GM12878 (cell line): ENCODE measurements around the gene SKAP1. TPM values are rescaled to one million over a fixed set of nuclear protein-coding genes. Genes with fewer than 3 reads are reported as not detected.

Experiments used
- ATAC-seq: fragments of 200-7000 bp; cut with Tn5 transposase; 3 replicates; pipeline ENCODE4 v1.9.1; 2020; ENCODE audit warnings: mild to moderate bottlenecking, moderate library complexity
- BruUV-seq: library from RNA; stranded (reverse); fragments of 400-500 nt; replicated peaks from 2 replicates; lab custom pipeline; 2021; lab: Mats Ljungman, UMichigan
- CTCF ChIA-PET: fragments of 300-600 bp; sonication (Branson Sonifier 250); formaldehyde crosslinking; extraction: SDS; loops from one replicate; lab custom pipeline; 2021; ENCODE audit warnings: inconsistent platforms; lab: Yijun Ruan, JAX
- POLR2A ChIA-PET: fragments of 350-600 bp; formaldehyde crosslinking; extraction: SDS; loops from one replicate; lab custom pipeline; 2021; ENCODE audit warnings: inconsistent platforms; lab: Charles Lee
- RAD21 ChIA-PET: fragments of 300-600 bp; sonication (Branson Sonifier 250); formaldehyde crosslinking; loops from one replicate; lab custom pipeline; 2023; ENCODE audit warnings: antibody characterized with exemption; ENCODE audit not compliant: unreplicated experiment; lab: Charles Lee
- SMC1A ChIA-PET: fragments of 300-600 bp; sonication (Branson Sonifier 250); formaldehyde crosslinking; loops from one replicate; lab custom pipeline; 2023; ENCODE audit not compliant: unreplicated experiment, uncharacterized antibody; lab: Charles Lee
- DNase-seq: peaks from one replicate; pipeline ENCODE4 v3.0.0-alpha.2; 2011; ENCODE audit warnings: low read depth, low spot score
- FAIRE-seq: peaks from 3 replicates; lab custom pipeline; 2011; peaks lifted over from hg19 to GRCh38; lab: Jason Lieb, UNC
- H2AFZ ChIP-seq: 2 replicates; pipeline ENCODE4 v1.6.0; 2011; ENCODE audit warnings: low read depth, low read length, control low read depth; ENCODE audit not compliant: control insufficient read depth
- H3K27ac ChIP-seq: 2 replicates; pipeline ENCODE4 v1.5.1; 2011; ENCODE audit warnings: control low read depth; ENCODE audit not compliant: control insufficient read depth, insufficient read depth
- H3K27me3 ChIP-seq, 2 experiments: replicated peaks in 1 of 2; 2 replicates each; pipeline versions ENCODE4 v1.6.0 to v1.6.1; 2011; ENCODE audit warnings: low read length in 1 of 2; ENCODE audit not compliant: control insufficient read depth in 2 of 2, insufficient read depth in 2 of 2
- H3K36me3 ChIP-seq, 2 experiments: 2 replicates each; pipeline ENCODE4 v1.5.1; 2011; ENCODE audit warnings: low read length in 1 of 2; ENCODE audit not compliant: control insufficient read depth in 2 of 2, insufficient read depth in 2 of 2
- H3K4me1 ChIP-seq: 2 replicates; pipeline ENCODE4 v1.6.1; 2011; ENCODE audit warnings: mild to moderate bottlenecking, low read length, moderate library complexity, mixed read lengths; ENCODE audit not compliant: control insufficient read depth, insufficient read depth
- H3K4me2 ChIP-seq: 2 replicates; pipeline ENCODE4 v1.6.0; 2011; ENCODE audit warnings: control low read depth; ENCODE audit not compliant: control insufficient read depth, insufficient read depth
- H3K4me3 ChIP-seq: fragments of 200-600 bp; sonication (generic); 2 replicates; pipeline ENCODE4 v1.5.1; 2016
- H3K79me2 ChIP-seq: 2 replicates; pipeline ENCODE4 v1.6.0; 2011; ENCODE audit warnings: low read length; ENCODE audit not compliant: control insufficient read depth, insufficient read depth
- H3K9ac ChIP-seq: 2 replicates; pipeline ENCODE4 v1.8.0; 2011; ENCODE audit warnings: low read length, control low read depth, mixed read lengths; ENCODE audit not compliant: control insufficient read depth, insufficient read depth
- H3K9me3 ChIP-seq: replicated peaks from 3 replicates; pipeline ENCODE4 v1.5.1; 2011; ENCODE audit warnings: mild to moderate bottlenecking, low read length; ENCODE audit not compliant: control insufficient read depth, insufficient read depth
- H4K20me1 ChIP-seq: 2 replicates; pipeline ENCODE4 v1.6.0; 2011; ENCODE audit not compliant: control insufficient read depth, insufficient read depth
- ATF7 ChIP-seq: fragments of 450-650 bp; IDR thresholded peaks from 2 replicates; pipeline ENCODE4 v1.6.1; 2016; ENCODE audit warnings: low read depth, mild to moderate bottlenecking
- BHLHE40 ChIP-seq, 2 experiments: fragments of 450-650 bp in 1 of 2; IDR thresholded peaks; 2 replicates each; pipeline ENCODE4 v1.6.1; 2011 to 2017; ENCODE audit warnings: low read depth in 2 of 2, borderline replicate concordance in 1 of 2, improper control_type of control experiment in 1 of 2, low read length in 1 of 2, mild to moderate bottlenecking in 1 of 2
- BMI1 ChIP-seq: fragments of 450-650 bp; IDR thresholded peaks from 2 replicates; pipeline ENCODE4 v1.6.1; 2016; ENCODE audit warnings: mild to moderate bottlenecking, moderate library complexity, borderline replicate concordance
- PAX5 ChIP-seq: IDR thresholded peaks from 2 replicates; pipeline ENCODE4 v1.6.1; 2011; ENCODE audit warnings: low read depth, low read length, borderline replicate concordance
- POU2F2 ChIP-seq: IDR thresholded peaks from 3 replicates; pipeline ENCODE4 v1.6.1; 2011; ENCODE audit warnings: low read depth, mild to moderate bottlenecking, low read length, borderline replicate concordance
- SIN3A ChIP-seq: IDR thresholded peaks from 2 replicates; pipeline ENCODE4 v1.6.1; 2012; ENCODE audit warnings: low read depth, low read length, improper control_type of control experiment
- WGBS: methylation state at CpG from one replicate; pipeline ENCODE4 v1.1.6; 2016; ENCODE audit warnings: low lambda C conversion rate; ENCODE audit not compliant: insufficient replicate concordance, insufficient coverage; ENCODE audit errors: missing lambda C conversion rate; 5-methylcytosine and 5-hydroxymethylcytosine counted together
- in situ Hi-C: fragments of 300-500 bp; cut with MboI; formaldehyde crosslinking; loops from 9 replicates; pipeline ENCODE4 v1.14.3; 2018; ENCODE audit warnings: mixed read lengths
- intact Hi-C: fragments of 100-400 bp; cut with micrococcal nuclease; formaldehyde crosslinking; loops from one replicate; pipeline ENCODE4 v1.14.2; 2022; ENCODE audit not compliant: unreplicated experiment
- polyA plus RNA-seq, 11 experiments: library from polyadenylated mRNA; depleted of rRNA in 4 of 11; unstranded in 6 of 11; stranded (reverse) in 5 of 11; fragments of >200 nt; fragmentation: Nextera tagmentation in 4 of 11; fragmentation: Illumina TruSeq in 1 of 11; extraction: Ambion mirVana in 4 of 11; extraction: Trizol in 1 of 11; gene quantifications; 1 replicate in 1 of 11; 2 replicates in 10 of 11; pipeline versions ENCODE4 v1.2.1 to v1.2.3, GENCODE V29; 2011 to 2016; ENCODE audit warnings: inconsistent platforms in 2 of 11, missing spikeins in 2 of 11, low read depth in 1 of 11
- total RNA-seq, 4 experiments: library from RNA; depleted of rRNA in 3 of 4; stranded (reverse); fragments of >200 nt in 3 of 4; fragmentation: Illumina TruSeq in 1 of 4; extraction: Trizol in 1 of 4; gene quantifications; 2 replicates each; pipeline versions ENCODE4 v1.2.1 to v1.2.3, GENCODE V29; 2013 to 2021
- TF ChIP-seq, protein P1 (sequence below): IDR thresholded peaks from 2 replicates; pipeline ENCODE4 v1.6.1; 2011; ENCODE audit warnings: borderline replicate concordance, low read depth, mild to moderate bottlenecking, moderate library complexity, mixed read lengths, low read length; ENCODE audit not compliant: insufficient read depth; ENCODE audit errors: extremely low read length
- TF ChIP-seq, protein P2 (sequence below): fragments of 150-350 bp; IDR thresholded peaks from 2 replicates; pipeline ENCODE4 v1.6.1; 2016; ENCODE audit warnings: low read depth, low read length
- TF ChIP-seq, protein P3 (sequence below): fragments of 150-350 bp; IDR thresholded peaks from 2 replicates; pipeline ENCODE4 v1.6.1; 2014; ENCODE audit warnings: mild to moderate bottlenecking, low read depth, low read length

The SKAP1 gene
- total and polyA plus RNA-seq, 10 of the 15 experiments (the other 5 are each of a cell fraction or from before 2014, with no cell fraction given): 17.1 to 97.6 (median 35.9) TPM

DNA sequence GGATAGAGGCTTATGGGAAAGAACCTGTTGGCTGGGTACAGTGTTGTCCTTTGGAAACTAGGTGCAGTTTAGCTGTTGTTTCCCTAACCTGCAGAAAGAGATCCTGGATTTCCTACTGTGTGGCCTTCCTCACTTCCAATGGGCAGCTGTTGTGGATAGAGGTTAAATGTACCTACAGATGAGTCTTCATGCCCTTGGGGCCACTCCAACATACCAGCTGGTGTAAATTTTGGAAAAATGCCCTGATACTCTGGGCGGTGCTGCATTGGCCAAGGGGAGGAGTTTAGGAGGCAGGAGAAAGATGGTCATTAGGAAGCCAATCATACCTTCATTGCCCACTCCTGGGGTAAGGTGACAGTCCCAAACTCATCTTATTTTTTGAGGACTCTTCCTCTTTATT, 252.2 kb downstream of the SKAP1 start:
- Histone ChIP-seq H2AFZ (no peak overlapping the region), H3K27me3 (no peaks in the 10 kb centered on the region), H3K9me3 (no peaks in the 10 kb centered on the region), H3K4me2 (no peak overlapping the region), H3K4me3 (no peak overlapping the region), H3K27ac (no peak overlapping the region), H3K36me3 (peaks cover 2 to 15% of the 10 kb centered on the region in 2 experiments; a peak in 3 of 4 replicates), H3K9ac (no peak overlapping the region), H3K79me2 (no peaks in the 10 kb centered on the region), H3K4me1 (peaks cover 6% of the 10 kb centered on the region), H4K20me1 (no peaks in the 10 kb centered on the region)
- ChIA-PET SMC1A (interaction anchor here (1.8 kb wide), 1 partner anchor 98 kb away, joined by 6 read pairs; no protein-coding TSS in a partner anchor), POLR2A (interaction anchor here (1.2 kb wide), 1 partner anchor 18 kb away, joined by 3 read pairs; no protein-coding TSS in a partner anchor), CTCF (no interaction called here), RAD21 (interaction anchor here (0.6 kb wide), 1 partner anchor 19 kb away, joined by 5 read pairs; no protein-coding TSS in a partner anchor)
- DNase-seq (no peak), ATAC-seq (no peak), FAIRE-seq (no peak)
- 59% methylated on average over 1 of the region's 1 CpG for WGBS
- TF ChIP-seq BHLHE40 (IDR thresholded peaks at IDR 0.05; ENCODE audit: borderline replicate concordance in 1 of 2, low read depth in 2 of 2, low read length in 1 of 2) (no peak), ATF7 (no peak), BMI1 (no peak), PAX5 (no peak), SIN3A (no peak), POU2F2 (no peak)
- TF ChIP-seq, protein P1, sequence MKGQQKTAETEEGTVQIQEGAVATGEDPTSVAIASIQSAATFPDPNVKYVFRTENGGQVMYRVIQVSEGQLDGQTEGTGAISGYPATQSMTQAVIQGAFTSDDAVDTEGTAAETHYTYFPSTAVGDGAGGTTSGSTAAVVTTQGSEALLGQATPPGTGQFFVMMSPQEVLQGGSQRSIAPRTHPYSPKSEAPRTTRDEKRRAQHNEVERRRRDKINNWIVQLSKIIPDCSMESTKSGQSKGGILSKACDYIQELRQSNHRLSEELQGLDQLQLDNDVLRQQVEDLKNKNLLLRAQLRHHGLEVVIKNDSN: no peak
- TF ChIP-seq, protein P2, sequence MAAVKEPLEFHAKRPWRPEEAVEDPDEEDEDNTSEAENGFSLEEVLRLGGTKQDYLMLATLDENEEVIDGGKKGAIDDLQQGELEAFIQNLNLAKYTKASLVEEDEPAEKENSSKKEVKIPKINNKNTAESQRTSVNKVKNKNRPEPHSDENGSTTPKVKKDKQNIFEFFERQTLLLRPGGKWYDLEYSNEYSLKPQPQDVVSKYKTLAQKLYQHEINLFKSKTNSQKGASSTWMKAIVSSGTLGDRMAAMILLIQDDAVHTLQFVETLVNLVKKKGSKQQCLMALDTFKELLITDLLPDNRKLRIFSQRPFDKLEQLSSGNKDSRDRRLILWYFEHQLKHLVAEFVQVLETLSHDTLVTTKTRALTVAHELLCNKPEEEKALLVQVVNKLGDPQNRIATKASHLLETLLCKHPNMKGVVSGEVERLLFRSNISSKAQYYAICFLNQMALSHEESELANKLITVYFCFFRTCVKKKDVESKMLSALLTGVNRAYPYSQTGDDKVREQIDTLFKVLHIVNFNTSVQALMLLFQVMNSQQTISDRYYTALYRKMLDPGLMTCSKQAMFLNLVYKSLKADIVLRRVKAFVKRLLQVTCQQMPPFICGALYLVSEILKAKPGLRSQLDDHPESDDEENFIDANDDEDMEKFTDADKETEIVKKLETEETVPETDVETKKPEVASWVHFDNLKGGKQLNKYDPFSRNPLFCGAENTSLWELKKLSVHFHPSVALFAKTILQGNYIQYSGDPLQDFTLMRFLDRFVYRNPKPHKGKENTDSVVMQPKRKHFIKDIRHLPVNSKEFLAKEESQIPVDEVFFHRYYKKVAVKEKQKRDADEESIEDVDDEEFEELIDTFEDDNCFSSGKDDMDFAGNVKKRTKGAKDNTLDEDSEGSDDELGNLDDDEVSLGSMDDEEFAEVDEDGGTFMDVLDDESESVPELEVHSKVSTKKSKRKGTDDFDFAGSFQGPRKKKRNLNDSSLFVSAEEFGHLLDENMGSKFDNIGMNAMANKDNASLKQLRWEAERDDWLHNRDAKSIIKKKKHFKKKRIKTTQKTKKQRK: no peak
- TF ChIP-seq, protein P3, sequence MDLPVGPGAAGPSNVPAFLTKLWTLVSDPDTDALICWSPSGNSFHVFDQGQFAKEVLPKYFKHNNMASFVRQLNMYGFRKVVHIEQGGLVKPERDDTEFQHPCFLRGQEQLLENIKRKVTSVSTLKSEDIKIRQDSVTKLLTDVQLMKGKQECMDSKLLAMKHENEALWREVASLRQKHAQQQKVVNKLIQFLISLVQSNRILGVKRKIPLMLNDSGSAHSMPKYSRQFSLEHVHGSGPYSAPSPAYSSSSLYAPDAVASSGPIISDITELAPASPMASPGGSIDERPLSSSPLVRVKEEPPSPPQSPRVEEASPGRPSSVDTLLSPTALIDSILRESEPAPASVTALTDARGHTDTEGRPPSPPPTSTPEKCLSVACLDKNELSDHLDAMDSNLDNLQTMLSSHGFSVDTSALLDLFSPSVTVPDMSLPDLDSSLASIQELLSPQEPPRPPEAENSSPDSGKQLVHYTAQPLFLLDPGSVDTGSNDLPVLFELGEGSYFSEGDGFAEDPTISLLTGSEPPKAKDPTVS: no peak
- BruUV-seq: no TSS peak
- intact Hi-C loops: no loop called here
- in situ Hi-C loops: no loop called here
